ENCODE measurements around the gene PTPDC1. TPM values are rescaled to one million over a fixed set of nuclear protein-coding genes. Genes with fewer than 3 reads are reported as not detected.

PTPDC1 gene
- total and polyA plus RNA-seq, 2 donors (not counting 1 experiment from before 2014, with no cell fraction given) = 3.7 to 9.8 TPM

DNA sequence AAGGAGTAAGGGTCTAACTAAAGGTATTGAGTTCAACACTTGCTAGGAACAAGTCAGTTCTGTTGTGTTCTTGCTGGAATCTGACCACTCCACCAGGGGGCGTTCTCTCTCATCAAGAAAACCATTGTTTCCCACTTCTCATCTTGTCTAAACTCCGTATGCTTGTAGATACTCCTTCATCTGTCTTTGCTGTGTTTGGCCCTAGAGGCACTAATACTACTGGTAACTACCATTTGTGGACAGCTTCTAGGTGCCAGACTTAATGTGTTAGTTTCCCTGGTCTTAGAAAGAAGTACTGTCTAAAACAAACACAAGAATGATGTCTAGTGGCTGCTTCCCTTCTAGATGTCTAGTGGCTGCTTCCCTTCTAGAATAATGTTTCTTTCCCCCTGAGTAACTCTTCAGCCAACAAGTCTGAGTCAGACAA lies 18.7 kb upstream of the PTPDC1 start:
- Mint-ChIP-seq H3K4me3 (no peak overlapping the region), H3K9me3 (ENCODE audit: insufficient read depth) (peaks cover 11% of the 10 kb centered on the region), H3K4me1 (peaks cover 6% of the 10 kb centered on the region), H3K27ac (no peak overlapping the region), H3K27me3 (no peaks in the 10 kb centered on the region)
- CTCF ChIA-PET = interaction anchor here (0.9 to 9.1 kb wide), 20 partner anchors 9 to 148 kb away, joined by 3 to 409 read pairs (median 4); no protein-coding TSS in a partner anchor
- Histone ChIP-seq H3K27ac (ENCODE audit: low read length in 2 of 2) (no peak overlapping the region), H3K4me3 (ENCODE audit: control extremely low read depth in 1 of 5, extremely low read depth in 1 of 5, insufficient read depth in 1 of 5, low read depth in 2 of 5, low read length in 4 of 5) (no peak overlapping the region), H3K9ac (ENCODE audit: low read length) (no peak overlapping the region), H3K4me2 (replicated peaks; ENCODE audit: low read depth, low read length, poor library complexity, severe bottlenecking) (peak overlapping the region; percentile 20), H4K20me1 (ENCODE audit: control insufficient read depth, insufficient read depth, low read length, poor library complexity, severe bottlenecking) (no peaks in the 10 kb centered on the region), H3K27me3 (replicated peaks in 1 of 4; ENCODE audit: control extremely low read depth in 1 of 4, control insufficient read depth in 3 of 4, insufficient read depth in 4 of 4, low read length in 3 of 4) (no peaks in the 10 kb centered on the region), H3K4me1 (ENCODE audit: control insufficient read depth in 2 of 2, insufficient read depth in 2 of 2, low read length in 2 of 2) (peaks cover 4 to 5% of the 10 kb centered on the region in 2 donors), H3K79me2 (ENCODE audit: control insufficient read depth, insufficient read depth, low read length) (no peaks in the 10 kb centered on the region), H2AFZ (ENCODE audit: insufficient read depth, low read depth, low read length, poor library complexity, severe bottlenecking) (peak overlapping the region; percentile 65), H3K36me3 (replicated peaks in 1 of 2; ENCODE audit: control extremely low read depth in 1 of 2, control insufficient read depth in 1 of 2, extremely low read depth in 1 of 2, insufficient read depth in 2 of 2, low read length in 1 of 2) (no peaks in the 10 kb centered on the region), H3K9me3 (ENCODE audit: control extremely low read depth in 1 of 3, control insufficient read depth in 2 of 3, insufficient read depth in 1 of 3, low read length in 2 of 3) (peaks cover 1 to 18% (median 16%) of the 10 kb centered on the region in 3 donors)
- ATAC-seq (ENCODE audit: low read depth) (peak; percentile 53), DNase-seq (peak; percentile 80)
- POLR2A ChIA-PET = no interaction called here
- TF ChIP-seq EZH2 (IDR thresholded peaks at IDR 0.05; ENCODE audit: borderline replicate concordance, insufficient read depth, low read depth, low read length, poor library complexity, severe bottlenecking) (no peak), CTCF (IDR thresholded peaks at IDR 0.05) (peak; percentile 90)
- intact Hi-C loops (cut with micrococcal nuclease) = loop anchor here (1.0 kb wide), 1 partner anchor 148 kb away; no protein-coding TSS in a partner anchor
- 0% methylated on average over 1 of the region's 2 CpGs for WGBS (ENCODE audit: insufficient coverage)

- TF ChIP-seq CTCF (IDR thresholded peaks at IDR 0.05) = no peak
- TF ChIP-seq EZH2 (IDR thresholded peaks at IDR 0.05; ENCODE audit: borderline replicate concordance, insufficient read depth, low read depth, low read length, poor library complexity, severe bottlenecking) = no peak
- POLR2A ChIA-PET = no interaction called here
- no peaks in the 10 kb centered on the region for H3K79me2 ChIP-seq (ENCODE audit: control insufficient read depth, insufficient read depth, low read length)
- H3K9me3 ChIP-seq (ENCODE audit: control extremely low read depth in 1 of 3, control insufficient read depth in 2 of 3, insufficient read depth in 1 of 3, low read length in 2 of 3) = peaks cover 0 to 2% (median 0%) of the 10 kb centered on the region in 3 donors
- no peak overlapping the region for H3K4me2 ChIP-seq (replicated peaks; ENCODE audit: low read depth, low read length, poor library complexity, severe bottlenecking)
- no CpG with 5 or more reads among the region's 2 CpGs for WGBS (ENCODE audit: insufficient coverage)
- H3K27me3 Mint-ChIP-seq = no peaks in the 10 kb centered on the region
- no peak overlapping the region for H3K4me3 Mint-ChIP-seq
- H4K20me1 ChIP-seq (ENCODE audit: control insufficient read depth, insufficient read depth, low read length, poor library complexity, severe bottlenecking) = no peaks in the 10 kb centered on the region
- H3K27me3 ChIP-seq (replicated peaks in 1 of 4; ENCODE audit: control extremely low read depth in 1 of 4, control insufficient read depth in 3 of 4, insufficient read depth in 4 of 4, low read length in 3 of 4) = no peaks in the 10 kb centered on the region
- no peaks in the 10 kb centered on the region for H3K36me3 ChIP-seq (replicated peaks in 1 of 2; ENCODE audit: control extremely low read depth in 1 of 2, control insufficient read depth in 1 of 2, extremely low read depth in 1 of 2, insufficient read depth in 2 of 2, low read length in 1 of 2)
- no peak overlapping the region for H3K4me3 ChIP-seq (ENCODE audit: control extremely low read depth in 1 of 5, extremely low read depth in 1 of 5, insufficient read depth in 1 of 5, low read depth in 2 of 5, low read length in 4 of 5)
- H3K9me3 Mint-ChIP-seq (ENCODE audit: insufficient read depth) = no peaks in the 10 kb centered on the region
- no peak overlapping the region for H2AFZ ChIP-seq (ENCODE audit: insufficient read depth, low read depth, low read length, poor library complexity, severe bottlenecking)
- H3K27ac ChIP-seq (ENCODE audit: low read length in 2 of 2) = no peak overlapping the region
- no peak overlapping the region for H3K9ac ChIP-seq (ENCODE audit: low read length)
- ATAC-seq (ENCODE audit: low read depth) (no peak), DNase-seq (no peak)
- H3K4me1 Mint-ChIP-seq = peaks cover 6% of the 10 kb centered on the region
- CTCF ChIA-PET = interaction anchor here (1.1 to 9.1 kb wide), 3 partner anchors 143 to 145 kb away, joined by 3 to 409 read pairs (median 19); no protein-coding TSS in a partner anchor
- peaks cover 4 to 5% of the 10 kb centered on the region in 2 donors for H3K4me1 ChIP-seq (ENCODE audit: control insufficient read depth in 2 of 2, insufficient read depth in 2 of 2, low read length in 2 of 2)
- no peak overlapping the region for H3K27ac Mint-ChIP-seq
- intact Hi-C loops (cut with micrococcal nuclease) = no loop called here
Measured at GRCh38 chr9:94068257-94068656, 16.0 kb upstream of the PTPDC1 start.
